Mucosa of rectum (tissue), 2 donors: ENCODE results near the gene UNC5B.

Source experiments
- H3K27ac ChIP-seq, 2 donors: one replicate each; pipeline ENCODE4 v1.7.0; 2013; ENCODE audit warnings: inconsistent platforms in 2 of 2, low read depth in 2 of 2, low read length in 2 of 2
- H3K27me3 ChIP-seq, 2 donors: one replicate each; pipeline ENCODE4 v1.7.0; 2013; ENCODE audit warnings: low read length in 2 of 2; ENCODE audit not compliant: control insufficient read depth in 2 of 2, insufficient read depth in 2 of 2
- H3K36me3 ChIP-seq, 2 donors: one replicate each; pipeline ENCODE4 v1.7.0; 2013; ENCODE audit warnings: low read length in 2 of 2; ENCODE audit not compliant: control insufficient read depth in 2 of 2, insufficient read depth in 2 of 2
- H3K4me1 ChIP-seq, 2 donors: one replicate each; pipeline ENCODE4 v1.7.0; 2013; ENCODE audit warnings: low read length in 2 of 2, mild to moderate bottlenecking in 1 of 2; ENCODE audit not compliant: control insufficient read depth in 2 of 2, insufficient read depth in 2 of 2
- H3K4me3 ChIP-seq, 2 donors: one replicate each; pipeline ENCODE4 v1.7.0; 2013; ENCODE audit warnings: low read length in 2 of 2
- H3K9ac ChIP-seq, 2 donors: one replicate each; pipeline ENCODE4 v1.7.0; 2013; ENCODE audit warnings: low read length in 2 of 2, low read depth in 1 of 2, mild to moderate bottlenecking in 1 of 2
- H3K9me3 ChIP-seq, 2 donors: one replicate each; pipeline ENCODE4 v1.7.0; 2013; ENCODE audit warnings: low read length in 2 of 2; ENCODE audit not compliant: control insufficient read depth in 2 of 2
- donor health status: healthy.
- donor health status: Normal muscosa, but diverticular disease.

UNC5B gene

GRCh38 chr10:71338728-71339495, 126.5 kb downstream of the UNC5B start:
- H3K4me1 ChIP-seq: peaks cover 27 to 29% of the 10 kb centered on the region in 2 donors
- peaks cover 2 to 3% of the 10 kb centered on the region in 2 donors for H3K36me3 ChIP-seq
- H3K27me3 ChIP-seq: no peaks in the 10 kb centered on the region
- H3K9ac ChIP-seq: no peak overlapping the region
- no peak overlapping the region for H3K4me3 ChIP-seq
- no peak overlapping the region for H3K27ac ChIP-seq
- no peaks in the 10 kb centered on the region for H3K9me3 ChIP-seq

GRCh38 chr10:71339796-71340589, 127.6 kb downstream of the UNC5B start:
- no peak overlapping the region for H3K27ac ChIP-seq

GRCh38 chr10:71342573-71343391, 130.4 kb downstream of the UNC5B start:
- H3K27me3 ChIP-seq: no peaks in the 10 kb centered on the region
- H3K4me3 ChIP-seq: no peak overlapping the region
- no peaks in the 10 kb centered on the region for H3K9me3 ChIP-seq
- H3K9ac ChIP-seq: no peak overlapping the region
- peaks cover 27 to 33% of the 10 kb centered on the region in 2 donors for H3K4me1 ChIP-seq
- peak overlapping the region; percentile 61 to 74 for H3K27ac ChIP-seq
- peaks cover 2 to 3% of the 10 kb centered on the region in 2 donors for H3K36me3 ChIP-seq

More at GRCh38 chr10:71339796-71340589, 127.6 kb downstream of the UNC5B start:
- Histone ChIP-seq H3K27me3 (no peaks in the 10 kb centered on the region), H3K4me3 (no peak overlapping the region), H3K9ac (no peak overlapping the region), H3K9me3 (no peaks in the 10 kb centered on the region), H3K4me1 (peaks cover 30 to 36% of the 10 kb centered on the region in 2 donors), H3K36me3 (peaks cover 2 to 3% of the 10 kb centered on the region in 2 donors)

- Histone ChIP-seq H3K4me1 (peaks cover 27 to 36% of the 10 kb centered on the region in 2 donors), H3K9me3 (no peaks in the 10 kb centered on the region), H3K9ac (no peak overlapping the region), H3K27ac (peak overlapping the region; percentile 61 to 74), H3K27me3 (no peaks in the 10 kb centered on the region), H3K36me3 (peaks cover 2 to 3% of the 10 kb centered on the region in 2 donors), H3K4me3 (no peak overlapping the region)
Observed at GRCh38 chr10:71343392-71343773, 131.0 kb downstream of the UNC5B start.

GRCh38 chr10:71344154-71344925, 132.0 kb downstream of the UNC5B start:
- Histone ChIP-seq H3K9me3 (no peaks in the 10 kb centered on the region), H3K27ac (peak overlapping the region in 1 of 2 donors; percentile 74), H3K4me1 (peaks cover 26 to 44% of the 10 kb centered on the region in 2 donors)

GRCh38 chr10:71344993-71345480, 132.7 kb downstream of the UNC5B start:
- Histone ChIP-seq H3K27me3 (no peaks in the 10 kb centered on the region), H3K36me3 (no peaks in the 10 kb centered on the region), H3K9me3 (no peaks in the 10 kb centered on the region), H3K27ac (no peak overlapping the region), H3K4me3 (no peak overlapping the region), H3K9ac (no peak overlapping the region), H3K4me1 (peaks cover 24 to 40% of the 10 kb centered on the region in 2 donors)

More at GRCh38 chr10:71344154-71344925, 132.0 kb downstream of the UNC5B start:
- no peaks in the 10 kb centered on the region for H3K27me3 ChIP-seq
- no peak overlapping the region for H3K9ac ChIP-seq
- no peak overlapping the region for H3K4me3 ChIP-seq
- H3K36me3 ChIP-seq: peaks cover 0 to 2% of the 10 kb centered on the region in 2 donors

- Histone ChIP-seq H3K27ac (no peak overlapping the region), H3K9me3 (no peaks in the 10 kb centered on the region), H3K9ac (no peak overlapping the region), H3K36me3 (no peaks in the 10 kb centered on the region), H3K4me3 (no peak overlapping the region), H3K4me1 (peaks cover 24 to 40% of the 10 kb centered on the region in 2 donors), H3K27me3 (no peaks in the 10 kb centered on the region)
Observed at GRCh38 chr10:71345694-71346093, 133.3 kb downstream of the UNC5B start.

- H3K4me1 ChIP-seq: peaks cover 24 to 40% of the 10 kb centered on the region in 2 donors
Observed at GRCh38 chr10:71346731-71347130, 134.4 kb downstream of the UNC5B start.

More at GRCh38 chr10:71346731-71347130, 134.4 kb downstream of the UNC5B start:
- Histone ChIP-seq H3K36me3 (no peaks in the 10 kb centered on the region), H3K9ac (no peak overlapping the region), H3K9me3 (no peaks in the 10 kb centered on the region), H3K4me3 (no peak overlapping the region), H3K27me3 (no peaks in the 10 kb centered on the region), H3K27ac (no peak overlapping the region)
